OCI-LY3 (cell line): ENCODE data around the gene OMP.

ENCODE experiments used
- CTCF ChIP-seq: fragments of 200-600, 300-600 bp; sonication (generic); IDR thresholded peaks from 2 replicates; pipeline ENCODE4 v1.5.1; 2014; ENCODE audit warnings: antibody characterized with exemption, low read length, low read depth
- EZH2phosphoT487 ChIP-seq: fragments of 200-600 bp; shearing (Covaris generic); IDR thresholded peaks from 2 replicates; pipeline ENCODE4 v1.6.1; 2018; ENCODE audit warnings: antibody characterized with exemption, mixed run types, low read depth

GRCh38 chr11:77058900-77059299 lies 43.7 kb upstream of the OMP start:
- TF ChIP-seq CTCF (no peak), EZH2phosphoT487 (no peak)
